H1 (cell line): ENCODE measurements around the gene UPP1. TPM values are rescaled to one million over a fixed set of nuclear protein-coding genes. Genes with fewer than 3 reads are reported as not detected.

Source experiments
- CHD7 ChIP-seq: fragments of 300-600 bp; sonication (generic); IDR thresholded peaks from 2 replicates; pipeline ENCODE4 v1.7.1; 2012; ENCODE audit warnings: low read length, moderate library complexity, mild to moderate bottlenecking, inconsistent platforms; ENCODE audit not compliant: insufficient replicate concordance
- JUND ChIP-seq: IDR thresholded peaks from 2 replicates; pipeline ENCODE4 v1.6.1; 2011; ENCODE audit warnings: mild to moderate bottlenecking, improper control_type of control experiment, low read length
- RFX5 ChIP-seq: IDR thresholded peaks from 2 replicates; pipeline ENCODE4 v1.6.1; 2011; ENCODE audit warnings: low read depth, low read length, improper control_type of control experiment, borderline replicate concordance
- TAF1 ChIP-seq: IDR thresholded peaks from 2 replicates; pipeline ENCODE4 v1.6.1; 2011; ENCODE audit warnings: mild to moderate bottlenecking, low read depth, low read length
- polyA plus RNA-seq, 7 experiments: library from polyadenylated mRNA; depleted of rRNA in 3 of 7; stranded (reverse) in 5 of 7; unstranded in 2 of 7; fragments of >200 nt in 5 of 7; fragments of 200-250 nt in 2 of 7; gene quantifications; 1 replicate in 5 of 7; 2 replicates in 1 of 7; 4 replicates in 1 of 7; pipeline versions ENCODE4 v1.2.1 to v1.2.3, GENCODE V29; 2011 to 2013; ENCODE audit warnings: missing spikeins in 2 of 7, mixed read lengths in 2 of 7
- total RNA-seq: library from RNA; stranded (reverse); fragmentation: NEBNext Ultra II Directional; extraction: Animal tissue kit (Norgen Biotek cat#: 25700); gene quantifications from 2 replicates; pipeline ENCODE4 v1.2.1, GENCODE V29; 2021

UPP1 gene
- total and polyA plus RNA-seq, 2 of the 8 experiments (the other 6 are each of a cell fraction or from before 2014, with no cell fraction given): 40.7 to 46.2 TPM

GRCh38 chr7:48132792-48133191, 43.7 kb downstream of the UPP1 start (continued):
- TF ChIP-seq CHD7: no peak
- no peak for TF ChIP-seq JUND
- TF ChIP-seq RFX5: no peak
- no peak for TF ChIP-seq TAF1
